IMR-90 (cell line): ENCODE results near the gene PTGR1. TPM values are rescaled to one million over a fixed set of nuclear protein-coding genes. Genes with fewer than 3 reads are reported as not detected.
A peak's percentile ranks its signal among the peaks of the same experiment; 100 is the strongest.

Experiments
- ATAC-seq: fragments of 200-7000 bp; cut with Tn5 transposase; 2 replicates; pipeline ENCODE4 v1.9.1; 2020; ENCODE audit warnings: low read depth, mild to moderate bottlenecking, moderate library complexity
- BruUV-seq: library from RNA; stranded (reverse); fragments of 400-500 nt; replicated peaks from 2 replicates; lab custom pipeline; 2021; lab: Mats Ljungman, UMichigan
- CTCF ChIA-PET: fragments of 300-600 bp; formaldehyde crosslinking; extraction: SDS; loops from one replicate; lab custom pipeline; 2021; ENCODE audit warnings: antibody characterized with exemption; lab: Yijun Ruan, JAX
- POLR2A ChIA-PET: fragments of 300-600 bp; sonication (Branson Sonifier 250); formaldehyde crosslinking; loops from one replicate; lab custom pipeline; 2022; ENCODE audit warnings: antibody characterized with exemption; ENCODE audit not compliant: unreplicated experiment; lab: Charles Lee
- DNase-seq: peaks from one replicate; pipeline ENCODE4 v3.0.0; 2013
- H2AFZ ChIP-seq: replicated peaks from 2 replicates; pipeline ENCODE3; 2013; ENCODE audit warnings: low read length, mild to moderate bottlenecking; ENCODE audit not compliant: poor library complexity
- H2AK5ac ChIP-seq: 2 replicates; pipeline ENCODE4 v1.6.1; 2013; ENCODE audit warnings: low read depth, low read length, inconsistent platforms
- H2AK9ac ChIP-seq: replicated peaks from 2 replicates; pipeline ENCODE3; 2013; ENCODE audit warnings: mild to moderate bottlenecking, low read depth, low read length, moderate library complexity; ENCODE audit not compliant: poor library complexity
- H2BK120ac ChIP-seq: 2 replicates; pipeline ENCODE4 v1.6.1; 2013; ENCODE audit warnings: low read depth, low read length, inconsistent platforms
- H2BK15ac ChIP-seq: 3 replicates; pipeline ENCODE4 v1.6.1; 2013; ENCODE audit warnings: low read depth, low read length, inconsistent platforms
- H2BK20ac ChIP-seq: 2 replicates; pipeline ENCODE4 v1.6.1; 2013; ENCODE audit warnings: low read depth, mild to moderate bottlenecking, inconsistent platforms, low read length, moderate library complexity
- H2BK5ac ChIP-seq: 2 replicates; pipeline ENCODE4 v1.6.1; 2013; ENCODE audit warnings: mild to moderate bottlenecking, low read depth, low read length, inconsistent platforms; ENCODE audit not compliant: poor library complexity, severe bottlenecking
- H3K14ac ChIP-seq: replicated peaks from 2 replicates; pipeline ENCODE4 v1.6.1; 2013; ENCODE audit warnings: low read depth, low read length, inconsistent platforms
- H3K18ac ChIP-seq: 2 replicates; pipeline ENCODE4 v1.6.1; 2013; ENCODE audit warnings: low read depth, low read length, control low read depth
- H3K23ac ChIP-seq: 2 replicates; pipeline ENCODE4 v1.6.1; 2013; ENCODE audit warnings: low read depth, low read length, inconsistent platforms
- H3K27ac ChIP-seq: 2 replicates; pipeline ENCODE4 v1.5.1; 2013; ENCODE audit warnings: mild to moderate bottlenecking, control low read depth, low read length; ENCODE audit not compliant: insufficient read depth
- H3K27me3 ChIP-seq: 2 replicates; pipeline ENCODE4 v1.6.1; 2013; ENCODE audit warnings: low read length; ENCODE audit not compliant: control insufficient read depth, insufficient read depth
- H3K36me3 ChIP-seq: 2 replicates; pipeline ENCODE4 v1.6.1; 2013; ENCODE audit warnings: low read length, mixed read lengths; ENCODE audit not compliant: control insufficient read depth, insufficient read depth
- H3K4ac ChIP-seq: 2 replicates; pipeline ENCODE4 v1.6.1; 2013; ENCODE audit warnings: low read depth, low read length, inconsistent platforms
- H3K4me1 ChIP-seq: 2 replicates; pipeline ENCODE4 v1.6.1; 2013; ENCODE audit warnings: low read length, mixed read lengths; ENCODE audit not compliant: control insufficient read depth, insufficient read depth
- H3K4me2 ChIP-seq: 2 replicates; pipeline ENCODE4 v1.6.1; 2013; ENCODE audit warnings: low read depth, mild to moderate bottlenecking, control low read depth, low read length, moderate library complexity
- H3K4me3 ChIP-seq: 2 replicates; pipeline ENCODE4 v1.5.1; 2013; ENCODE audit warnings: low read depth, mild to moderate bottlenecking, control low read depth, low read length, moderate library complexity; ENCODE audit not compliant: insufficient read depth
- H3K56ac ChIP-seq: 2 replicates; pipeline ENCODE4 v1.6.1; 2013; ENCODE audit warnings: low read length, inconsistent platforms; ENCODE audit not compliant: insufficient read depth; ENCODE audit errors: extremely low read depth
- H3K79me1 ChIP-seq, 2 experiments: 2 replicates each; pipeline ENCODE4 v1.6.1; 2013; ENCODE audit warnings: low read length in 2 of 2, inconsistent platforms in 1 of 2, low read depth in 1 of 2
- H3K9ac ChIP-seq: 2 replicates; pipeline ENCODE4 v1.6.1; 2013; ENCODE audit warnings: low read depth, low read length, control low read depth
- H3K9me1 ChIP-seq: 2 replicates; pipeline ENCODE4 v1.6.1; 2013; ENCODE audit warnings: low read length, inconsistent platforms; ENCODE audit not compliant: insufficient read depth
- H3K9me3 ChIP-seq: 2 replicates; pipeline ENCODE4 v1.6.1; 2013; ENCODE audit warnings: low read length; ENCODE audit not compliant: control insufficient read depth, insufficient read depth
- H4K20me1 ChIP-seq: 2 replicates; pipeline ENCODE4 v1.6.1; 2013; ENCODE audit warnings: low read length, inconsistent platforms; ENCODE audit not compliant: insufficient read depth
- H4K5ac ChIP-seq: 2 replicates; pipeline ENCODE4 v1.6.1; 2013; ENCODE audit warnings: mild to moderate bottlenecking, low read depth, low read length, control low read depth
- H4K8ac ChIP-seq, 2 experiments: 2 replicates each; pipeline ENCODE4 v1.6.1; 2013; ENCODE audit warnings: low read depth in 2 of 2, low read length in 2 of 2, control low read depth in 1 of 2, inconsistent platforms in 1 of 2
- H4K91ac ChIP-seq: 2 replicates; pipeline ENCODE4 v1.6.1; 2013; ENCODE audit warnings: low read depth, low read length, inconsistent platforms; ENCODE audit not compliant: insufficient read depth
- CTCF ChIP-seq: conservative IDR thresholded peaks from 2 replicates; pipeline ENCODE4 v1.5.1; 2012; ENCODE audit warnings: mild to moderate bottlenecking, low read depth, low read length, improper control_type of control experiment
- NFE2L2 ChIP-seq: fragments of 150-350 bp; IDR thresholded peaks from 2 replicates; pipeline ENCODE4 v1.6.1; 2016; ENCODE audit warnings: low read depth, mild to moderate bottlenecking, low read length
- RFX5 ChIP-seq: IDR thresholded peaks from 2 replicates; pipeline ENCODE4 v1.8.0; 2012; ENCODE audit warnings: low read depth, mild to moderate bottlenecking, low read length, moderate library complexity
- WGBS, 2 experiments: methylation state at CpG; one replicate each; pipeline versions ENCODE4 v1.1.5 to v1.1.7; 2013; ENCODE audit warnings: missing lambda C conversion rate in 2 of 2; ENCODE audit not compliant: insufficient read length in 1 of 2; ENCODE audit errors: extremely low coverage in 2 of 2; 5-methylcytosine and 5-hydroxymethylcytosine counted together
- dilution Hi-C: fragments of 300-500 bp; cut with HindIII; formaldehyde crosslinking; loops from one replicate; pipeline ENCODE4 v1.14.3; 2018; ENCODE audit warnings: low sequenced_read_pairs; ENCODE audit not compliant: unreplicated experiment
- in situ Hi-C: fragments of 300-500 bp; cut with MboI; formaldehyde crosslinking; loops from 3 replicates; pipeline ENCODE4 v1.14.3; 2019; ENCODE audit warnings: low sequenced_read_pairs, inconsistent platforms, mixed read lengths
- intact Hi-C: fragments of 100-400 bp; cut with micrococcal nuclease; formaldehyde crosslinking; loops from 2 replicates; pipeline ENCODE4 v1.10.0; 2022
- polyA plus RNA-seq, 3 experiments: library from polyadenylated mRNA; depleted of rRNA; stranded (reverse); fragments of >200 nt; gene quantifications; 2 replicates each; pipeline ENCODE4 v1.2.3, GENCODE V29; 2012; ENCODE audit warnings: low replicate concordance in 1 of 3
- total RNA-seq: library from RNA; depleted of rRNA; stranded (reverse); fragments of >200 nt; gene quantifications from 2 replicates; pipeline ENCODE4 v1.2.3, GENCODE V29; 2012

PTGR1 gene
- total and polyA plus RNA-seq, 2 of the 4 experiments (the other 2 are of a cell fraction), result 45.9 to 72.7 TPM

DNA sequence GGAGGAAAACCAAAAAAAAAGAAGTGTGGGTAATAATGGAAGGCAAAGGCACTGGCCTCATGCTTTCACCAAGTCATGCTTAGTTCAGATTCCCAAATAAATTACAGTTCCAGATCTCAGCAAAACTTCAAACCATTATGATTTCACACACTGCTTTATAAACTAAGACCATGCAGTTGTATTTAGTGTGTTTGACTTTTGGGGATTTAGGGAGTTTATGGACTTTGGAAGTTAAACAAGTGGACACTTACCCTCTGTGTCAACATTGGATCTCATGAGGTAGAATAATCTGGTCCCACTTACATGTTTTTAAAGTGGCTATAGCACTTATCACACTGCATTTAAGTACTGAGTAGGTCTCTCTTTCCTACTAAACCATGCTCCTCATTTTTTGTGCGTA, 35.4 kb upstream of the PTGR1 start:
- Histone ChIP-seq H4K20me1 (peaks cover 59% of the 10 kb centered on the region), H3K36me3 (no peaks in the 10 kb centered on the region), H3K56ac (no peak overlapping the region), H3K4me3 (no peak overlapping the region), H4K5ac (no peak overlapping the region), H3K14ac (no peak overlapping the region), H3K9me3 (no peaks in the 10 kb centered on the region), H3K79me1 (peaks cover 12 to 78% of the 10 kb centered on the region in 2 experiments), H3K27ac (no peak overlapping the region), H3K9ac (no peak overlapping the region), H2BK5ac (no peak overlapping the region), H3K18ac (no peak overlapping the region), H2BK20ac (no peak overlapping the region), H3K4ac (no peak overlapping the region), H4K8ac (no peak overlapping the region), H3K9me1 (peaks cover 12% of the 10 kb centered on the region), H2AK5ac (no peak overlapping the region), H3K23ac (no peak overlapping the region), H2BK15ac (no peak overlapping the region), H3K27me3 (no peaks in the 10 kb centered on the region), H3K4me1 (peaks cover 1% of the 10 kb centered on the region; the same call in 1 of the 2 replicates), H4K91ac (no peak overlapping the region), H2AK9ac (no peak overlapping the region), H2AFZ (no peak overlapping the region), H2BK120ac (no peak overlapping the region), H3K4me2 (peak overlapping the region; percentile 9; the same call in 1 of the 2 replicates)
- DNase-seq (no peak), ATAC-seq (no peak)
- dilution Hi-C loops, result no loop called here
- intact Hi-C loops, result loop anchor here (10.0 kb wide), 1 partner anchor 440 kb away; no protein-coding TSS in a partner anchor
- no peak for TF ChIP-seq CTCF
- TF ChIP-seq NFE2L2, result no peak
- TF ChIP-seq RFX5, result no peak
- CTCF ChIA-PET, result no interaction called here
- BruUV-seq, result no TSS peak
- POLR2A ChIA-PET, result no interaction called here
- in situ Hi-C loops, result no loop called here
- WGBS, 2 experiments, result no CpG with 5 or more reads among the region's 1 CpG
